HG03565 (cell line): ENCODE results near the gene IFI44L.

Experiments
- ATAC-seq: cut with Tn5 transposase; IDR thresholded peaks from one replicate; pipeline ENCODE4 v1.9.1; 2021; ENCODE audit warnings: mild to moderate bottlenecking, moderate library complexity; ENCODE audit not compliant: unreplicated experiment

The IFI44L gene

GRCh38 chr1:78640462-78640861 lies 20.2 kb downstream of the IFI44L start:
- peak; percentile 66 for ATAC-seq

GRCh38 chr1:78641558-78641957 lies 21.3 kb downstream of the IFI44L start:
- peak; percentile 29 for ATAC-seq

- ATAC-seq, result no peak
These were observed 25.5 kb downstream of the IFI44L start for GRCh38 chr1:78645723-78646122.

- ATAC-seq, result no peak
These were observed 27.0 kb downstream of the IFI44L start for GRCh38 chr1:78647238-78647637.

- ATAC-seq, result peak; percentile 88
These were observed 29.4 kb downstream of the IFI44L start, which contains the start of gene IFI44 for GRCh38 chr1:78649628-78650027. TSS of gene IFI44 (plus strand) at chr1:78649831. CDS start at chr1:78650196, 365 bp downstream.

- ATAC-seq, result no peak
These were observed 29.9 kb downstream of the IFI44L start for GRCh38 chr1:78650114-78650660.

- no peak for ATAC-seq
These were observed 31.0 kb downstream of the IFI44L start for GRCh38 chr1:78651241-78651640.

- no peak for ATAC-seq
These were observed 31.8 kb downstream of the IFI44L start for GRCh38 chr1:78652019-78652560.

GRCh38 chr1:78658901-78659300 lies 38.7 kb downstream of the IFI44L start:
- no peak for ATAC-seq

GRCh38 chr1:78663923-78664322 lies 43.7 kb downstream of the IFI44L start:
- no peak for ATAC-seq

- ATAC-seq, result no peak
These were observed 44.5 kb downstream of the IFI44L start for GRCh38 chr1:78664763-78665162.

- ATAC-seq, result no peak
These were observed 45.6 kb downstream of the IFI44L start for GRCh38 chr1:78665809-78666208.

GRCh38 chr1:78667939-78668338 lies 47.7 kb downstream of the IFI44L start:
- no peak for ATAC-seq

- no peak for ATAC-seq
These were observed 48.2 kb downstream of the IFI44L start for GRCh38 chr1:78668427-78668826.

- no peak for ATAC-seq
These were observed 52.2 kb downstream of the IFI44L start for GRCh38 chr1:78672428-78672827.

- no peak for ATAC-seq
These were observed 52.9 kb downstream of the IFI44L start for GRCh38 chr1:78673120-78673519.

GRCh38 chr1:78676347-78676982 lies 56.2 kb downstream of the IFI44L start:
- peak; percentile 31 for ATAC-seq

GRCh38 chr1:78676993-78677392 lies 56.7 kb downstream of the IFI44L start:
- no peak for ATAC-seq

- ATAC-seq, result no peak
These were observed 57.5 kb downstream of the IFI44L start for GRCh38 chr1:78677788-78678187.

- ATAC-seq, result peak; percentile 78
These were observed 58.1 kb downstream of the IFI44L start for GRCh38 chr1:78678324-78678723.

GRCh38 chr1:78681265-78681664 lies 61.0 kb downstream of the IFI44L start:
- ATAC-seq, result no peak

- no peak for ATAC-seq
These were observed 62.2 kb downstream of the IFI44L start for GRCh38 chr1:78682496-78682895.

- no peak for ATAC-seq
These were observed 62.8 kb downstream of the IFI44L start for GRCh38 chr1:78683079-78683478.
